Right atrium auricular region (tissue), 2 donors: ENCODE measurements around the gene MMEL1. TPM values are rescaled to one million over a fixed set of nuclear protein-coding genes. Genes with fewer than 3 reads are reported as not detected.
"Not testable (repeated sequence)": the region's sequence is repeated elsewhere in the genome, so short reads cannot be mapped to it uniquely, and the experiment has no call there.

ENCODE experiments used
- DNase-seq: peaks from one replicate; pipeline ENCODE4 v3.0.0-alpha.2; 2019; ENCODE audit warnings: low spot score
- H3K27ac ChIP-seq, 2 donors: fragments of 200-600 bp; sonication (generic); 1 replicate in 1 of 2; 2 replicates in 1 of 2; pipeline ENCODE4 v1.5.1; 2016 to 2019
- H3K27me3 ChIP-seq, 2 donors: fragments of 200-600 bp; sonication (generic); one replicate each; pipeline versions ENCODE4 v1.5.1 to v1.6.0; 2017 to 2019
- H3K36me3 ChIP-seq: fragments of 200-600 bp; sonication (generic); one replicate; pipeline ENCODE4 v1.5.1; 2016
- H3K4me1 ChIP-seq, 2 donors: fragments of 200-600 bp; sonication (generic); one replicate each; pipeline versions ENCODE4 v1.5.1 to v1.6.0; 2017 to 2019
- H3K4me3 ChIP-seq, 2 donors: fragments of 200-600 bp; sonication (generic); 1 replicate in 1 of 2; 2 replicates in 1 of 2; pipeline ENCODE4 v1.5.1; 2017 to 2019; ENCODE audit warnings: mild to moderate bottlenecking in 1 of 2, moderate library complexity in 1 of 2
- H3K9me3 ChIP-seq, 2 donors: fragments of 200-600 bp; sonication (generic); one replicate each; pipeline ENCODE4 v1.5.1; 2019
- total RNA-seq, 2 donors: library from RNA; depleted of rRNA; stranded (reverse); fragments of >200 nt; gene quantifications; one replicate each; pipeline ENCODE4 v1.1.0, GENCODE V29; 2016
- TF ChIP-seq, protein P1 (sequence below), 2 donors: fragments of 200-600 bp; sonication (generic); IDR thresholded peaks; one replicate each; pipeline ENCODE4 v1.5.1; 2019; ENCODE audit warnings: antibody characterized with exemption in 2 of 2

The MMEL1 gene
- total RNA-seq, 2 donors from 2014 or later, result not detected

GRCh38 chr1:2582391-2582790 is 50.4 kb downstream of the MMEL1 start:
- no peak for DNase-seq
- Histone ChIP-seq H3K4me1 (peaks cover 0 to 34% of the 10 kb centered on the region in 2 donors), H3K27me3 (no peaks in the 10 kb centered on the region), H3K27ac (no peak overlapping the region), H3K4me3 (no peak overlapping the region), H3K36me3 (no peaks in the 10 kb centered on the region), H3K9me3 (no peaks in the 10 kb centered on the region)
- TF ChIP-seq, protein P1, sequence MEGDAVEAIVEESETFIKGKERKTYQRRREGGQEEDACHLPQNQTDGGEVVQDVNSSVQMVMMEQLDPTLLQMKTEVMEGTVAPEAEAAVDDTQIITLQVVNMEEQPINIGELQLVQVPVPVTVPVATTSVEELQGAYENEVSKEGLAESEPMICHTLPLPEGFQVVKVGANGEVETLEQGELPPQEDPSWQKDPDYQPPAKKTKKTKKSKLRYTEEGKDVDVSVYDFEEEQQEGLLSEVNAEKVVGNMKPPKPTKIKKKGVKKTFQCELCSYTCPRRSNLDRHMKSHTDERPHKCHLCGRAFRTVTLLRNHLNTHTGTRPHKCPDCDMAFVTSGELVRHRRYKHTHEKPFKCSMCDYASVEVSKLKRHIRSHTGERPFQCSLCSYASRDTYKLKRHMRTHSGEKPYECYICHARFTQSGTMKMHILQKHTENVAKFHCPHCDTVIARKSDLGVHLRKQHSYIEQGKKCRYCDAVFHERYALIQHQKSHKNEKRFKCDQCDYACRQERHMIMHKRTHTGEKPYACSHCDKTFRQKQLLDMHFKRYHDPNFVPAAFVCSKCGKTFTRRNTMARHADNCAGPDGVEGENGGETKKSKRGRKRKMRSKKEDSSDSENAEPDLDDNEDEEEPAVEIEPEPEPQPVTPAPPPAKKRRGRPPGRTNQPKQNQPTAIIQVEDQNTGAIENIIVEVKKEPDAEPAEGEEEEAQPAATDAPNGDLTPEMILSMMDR (IDR thresholded peaks at IDR 0.05), result no peak

DNA sequence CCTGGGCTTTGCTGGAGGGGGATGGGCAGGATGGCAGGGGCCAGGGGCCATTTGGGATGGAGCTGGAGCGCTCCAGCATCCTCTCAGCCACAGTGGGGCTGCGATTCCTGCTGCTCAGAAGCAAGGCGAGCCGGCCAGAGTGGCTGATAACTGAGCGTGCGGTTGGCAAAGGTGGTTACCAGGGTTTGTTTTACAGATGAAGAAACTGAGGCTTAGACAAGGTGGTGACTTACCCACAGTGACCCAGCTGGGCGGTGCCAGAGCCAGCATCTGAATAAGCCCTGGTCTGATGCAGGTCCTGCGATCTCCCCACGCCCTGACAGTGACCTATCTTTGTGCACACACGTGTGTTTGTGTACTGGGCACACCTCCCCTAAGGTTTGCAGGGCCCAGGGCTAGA is 52.1 kb downstream of the MMEL1 start:
- no peaks in the 10 kb centered on the region for H3K27me3 ChIP-seq
- TF ChIP-seq, protein P1 (IDR thresholded peaks at IDR 0.05), result no peak
- no peak overlapping the region for H3K27ac ChIP-seq
- no peaks in the 10 kb centered on the region for H3K9me3 ChIP-seq
- DNase-seq, result no peak
- H3K4me1 ChIP-seq, result peaks cover 0 to 31% of the 10 kb centered on the region in 2 donors
- no peak overlapping the region for H3K4me3 ChIP-seq
- H3K36me3 ChIP-seq, result no peaks in the 10 kb centered on the region

DNA sequence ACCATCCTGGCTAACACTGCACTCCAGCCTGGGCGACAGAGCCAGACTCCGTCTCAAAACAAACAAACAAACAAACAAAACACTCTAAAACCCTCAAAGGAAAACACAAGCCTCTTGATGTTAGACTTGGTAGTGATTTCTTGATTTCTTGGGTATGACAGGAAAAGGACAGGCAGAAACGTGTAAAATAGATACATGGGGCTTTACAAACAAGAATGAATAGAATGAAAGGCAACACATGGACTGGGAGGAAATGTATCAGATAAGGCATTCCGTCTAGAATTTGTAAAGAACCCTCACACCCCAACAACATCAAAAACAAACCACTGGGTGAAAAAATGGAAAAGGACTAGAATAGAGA is 54.1 kb downstream of the MMEL1 start:
- H3K9me3 ChIP-seq, result no peaks in the 10 kb centered on the region

DNA sequence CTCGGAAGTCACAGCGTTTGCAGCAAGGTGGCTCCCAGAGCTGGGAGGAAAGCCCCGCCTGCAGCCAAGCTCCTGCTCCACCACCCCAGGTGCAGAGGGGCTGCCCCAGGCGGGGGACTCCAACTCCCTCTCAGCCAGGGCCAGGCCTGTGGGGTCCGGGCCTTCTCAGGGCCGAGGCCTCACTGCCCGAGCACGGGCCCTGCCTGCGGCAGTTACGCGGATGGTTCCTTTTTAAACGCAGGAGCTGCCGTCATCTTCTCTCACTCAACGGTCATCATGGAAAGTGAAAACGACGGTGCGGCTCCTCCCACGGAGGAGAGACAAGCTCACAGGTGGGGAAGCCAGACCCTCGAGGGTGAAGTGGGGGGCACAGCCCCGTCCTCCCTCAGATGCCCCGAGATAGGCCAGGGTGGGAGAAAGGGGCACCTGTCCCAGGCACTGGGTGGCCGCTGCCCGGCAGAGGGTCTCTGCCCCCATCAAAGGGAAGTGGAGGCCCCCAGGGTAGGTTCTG is 55.2 kb downstream of the MMEL1 start:
- H3K36me3 ChIP-seq, DNase-seq, H3K9me3 ChIP-seq, H3K27me3 ChIP-seq: not testable (repeated sequence)
- peak overlapping the region in 1 of 2 donors; percentile 17 for H3K4me3 ChIP-seq
- H3K27ac ChIP-seq, result peak overlapping the region; percentile 49 to 77
- peaks cover 0 to 18% of the 10 kb centered on the region in 2 donors for H3K4me1 ChIP-seq

More for the DNA sequence above, 54.1 kb downstream of the MMEL1 start:
- DNase-seq, result no peak
- peaks cover 0 to 18% of the 10 kb centered on the region in 2 donors for H3K4me1 ChIP-seq
- TF ChIP-seq, protein P1 (IDR thresholded peaks at IDR 0.05), result peak in 1 of 2 donors; percentile 3
- no peaks in the 10 kb centered on the region for H3K27me3 ChIP-seq
- peak overlapping the region; percentile 49 to 77 for H3K27ac ChIP-seq
- H3K4me3 ChIP-seq, result no peak overlapping the region
- H3K36me3 ChIP-seq, result no peaks in the 10 kb centered on the region

DNA sequence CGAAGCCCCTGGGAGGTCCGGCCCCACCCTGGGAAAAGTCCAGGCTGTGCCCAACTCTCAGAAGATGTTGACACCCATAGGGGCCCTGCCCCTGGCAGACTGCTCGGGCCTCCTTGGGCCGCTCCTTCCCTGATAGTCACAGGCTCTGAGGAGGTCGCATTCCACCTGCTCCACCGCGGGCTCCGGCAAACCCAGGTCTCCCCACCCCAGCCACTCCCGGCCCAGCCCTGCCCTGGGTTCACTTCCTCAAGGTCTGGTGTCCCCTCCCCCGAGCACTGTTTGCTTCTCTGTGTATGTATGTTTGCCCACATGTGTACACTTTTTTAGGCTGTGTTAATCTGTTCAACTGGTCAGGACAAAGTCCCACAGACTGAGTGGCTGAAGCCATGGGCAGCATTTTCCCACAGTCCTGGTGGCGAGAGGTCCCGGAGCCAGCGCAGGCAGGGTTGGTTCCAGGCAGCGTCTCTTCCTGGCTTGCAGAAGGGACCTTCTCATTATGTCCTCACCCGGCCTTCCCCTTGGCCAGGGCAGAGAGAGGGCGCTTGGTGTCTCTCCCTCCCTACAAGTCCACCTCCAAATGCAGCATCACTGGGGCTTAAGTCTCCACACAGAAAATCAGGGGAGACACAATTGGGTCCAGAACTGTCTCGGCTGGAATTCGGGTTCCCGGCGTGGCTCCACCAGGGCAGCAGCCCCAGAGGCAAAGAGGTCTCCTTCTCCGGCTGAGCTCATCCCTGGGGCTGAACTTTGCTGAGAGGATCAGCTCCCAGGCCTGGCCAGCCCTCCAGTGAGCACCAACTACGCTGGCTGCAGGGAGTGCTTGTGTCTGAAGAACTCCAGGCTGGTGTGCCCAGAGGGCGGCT is 56.8 kb downstream of the MMEL1 start:
- DNase-seq, result no peak
- Histone ChIP-seq H3K27me3 (no peaks in the 10 kb centered on the region), H3K4me1 (peaks cover 0 to 18% of the 10 kb centered on the region in 2 donors), H3K9me3 (peaks cover 5 to 6% of the 10 kb centered on the region in 2 donors), H3K36me3 (no peaks in the 10 kb centered on the region), H3K4me3 (no peak overlapping the region), H3K27ac (peak overlapping the region; percentile 17 to 51)
- TF ChIP-seq, protein P1 (IDR thresholded peaks at IDR 0.05), result no peak

DNA sequence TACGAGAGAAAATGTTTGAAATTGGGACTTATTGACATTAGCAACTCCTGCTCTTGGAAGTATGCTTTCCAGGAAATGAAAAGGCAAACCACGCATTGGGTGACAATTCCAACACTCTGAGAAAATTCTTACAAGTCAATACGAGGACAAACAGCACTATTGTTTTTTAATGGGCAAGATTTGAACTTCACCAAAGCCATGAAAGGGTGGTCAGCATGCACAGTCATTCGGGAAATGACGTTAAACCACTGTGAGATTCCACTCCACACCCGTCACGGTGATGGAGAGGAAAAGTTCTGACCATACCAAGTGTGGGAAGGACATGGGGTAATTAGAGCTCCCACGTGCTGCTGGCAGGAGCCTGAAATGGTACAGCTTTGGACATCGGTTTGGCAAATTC is 58.5 kb downstream of the MMEL1 start:
- Histone ChIP-seq H3K4me1 (peaks cover 0 to 18% of the 10 kb centered on the region in 2 donors), H3K27ac (no peak overlapping the region), H3K9me3 (peaks cover 5 to 6% of the 10 kb centered on the region in 2 donors), H3K27me3 (no peaks in the 10 kb centered on the region), H3K4me3 (no peak overlapping the region), H3K36me3 (no peaks in the 10 kb centered on the region)
- DNase-seq, result no peak
- TF ChIP-seq, protein P1 (IDR thresholded peaks at IDR 0.05), result no peak
